ENCODE data around the gene THAP5. TPM values are rescaled to one million over a fixed set of nuclear protein-coding genes. Genes with fewer than 3 reads are reported as not detected.
"Not testable (repeated sequence)": the region's sequence is repeated elsewhere in the genome, so short reads cannot be mapped to it uniquely, and the experiment has no call there.

Gene THAP5
- polyA plus RNA-seq, 1 of the 3 experiments (the other 2 are of a cell fraction), result 4.2 TPM

GRCh38 chr7:108541478-108541877 is 28.0 kb downstream of the THAP5 start:
- H3K79me2 ChIP-seq (ENCODE audit: insufficient read depth), result no peaks in the 10 kb centered on the region
- POLR2A ChIA-PET, result no interaction called here
- no peak overlapping the region for H3K9ac ChIP-seq
- H3K27ac ChIP-seq (ENCODE audit: low read depth in 2 of 2, low read length in 1 of 2), result no peak overlapping the region
- no peaks in the 10 kb centered on the region for H3K27me3 ChIP-seq (ENCODE audit: insufficient read depth)
- H3K9me3 ChIP-seq, result no peaks in the 10 kb centered on the region
- no peaks in the 10 kb centered on the region for H4K20me1 ChIP-seq (ENCODE audit: insufficient read depth)
- no peaks in the 10 kb centered on the region for H3K36me3 ChIP-seq (replicated peaks in 1 of 2; ENCODE audit: control insufficient read depth in 1 of 2, insufficient read depth in 2 of 2, low read length in 1 of 2)
- no peak for DNase-seq
- H2AFZ ChIP-seq (ENCODE audit: low read depth), result no peak overlapping the region
- H3K9me2 ChIP-seq, result no peaks in the 10 kb centered on the region
- no peak overlapping the region for H3K4me3 ChIP-seq (ENCODE audit: low read depth in 2 of 2, low read length in 1 of 2)
- CTCF ChIA-PET, result interaction anchor here (1.2 kb wide), 1 partner anchor 395 kb away, joined by 3 read pairs; no protein-coding TSS in a partner anchor
- TF ChIP-seq CHD2 (IDR thresholded peaks at IDR 0.05; ENCODE audit: low read length, partially characterized antibody) (no peak), TCF12 (IDR thresholded peaks at IDR 0.05) (no peak), ZBTB33 (IDR thresholded peaks at IDR 0.05; ENCODE audit: borderline replicate concordance, low read depth) (no peak), FOXM1 (IDR thresholded peaks at IDR 0.05; ENCODE audit: low read depth) (no peak), FOSL2 (IDR thresholded peaks at IDR 0.05; ENCODE audit: borderline replicate concordance, low read depth) (no peak), USF2 (IDR thresholded peaks at IDR 0.05; ENCODE audit: borderline replicate concordance, low read depth, low read length) (no peak), TEAD4 (IDR thresholded peaks at IDR 0.05; ENCODE audit: borderline replicate concordance, insufficient read depth) (no peak), SMC3 (IDR thresholded peaks at IDR 0.05; ENCODE audit: low read depth, low read length) (no peak), MAX (IDR thresholded peaks at IDR 0.05; ENCODE audit: low read depth) (no peak), PBX3 (IDR thresholded peaks at IDR 0.05) (no peak), JUND (IDR thresholded peaks at IDR 0.05) (no peak)
- no peaks in the 10 kb centered on the region for H3K4me1 ChIP-seq (ENCODE audit: control insufficient read depth in 1 of 2, insufficient read depth in 2 of 2, low read depth in 1 of 2, low read length in 1 of 2)
- WGBS (ENCODE audit: low lambda C conversion rate), result 74% methylated on average over 2 of the region's 2 CpGs
- peaks cover 5% of the 10 kb centered on the region for H3F3A ChIP-seq (replicated peaks; ENCODE audit: insufficient read depth)
- H3K4me2 ChIP-seq, result no peak overlapping the region

- POLR2A ChIA-PET; H3K9ac ChIP-seq; H3K36me3 ChIP-seq (replicated peaks in 1 of 2; ENCODE audit: control insufficient read depth in 1 of 2, insufficient read depth in 2 of 2, low read length in 1 of 2); H3K4me1 ChIP-seq (ENCODE audit: control insufficient read depth in 1 of 2, insufficient read depth in 2 of 2, low read depth in 1 of 2, low read length in 1 of 2); DNase-seq; H4K20me1 ChIP-seq (ENCODE audit: insufficient read depth); H3K4me2 ChIP-seq; H2AFZ ChIP-seq (ENCODE audit: low read depth); H3K9me2 ChIP-seq; H3K27me3 ChIP-seq (ENCODE audit: insufficient read depth); H3K4me3 ChIP-seq (ENCODE audit: low read depth in 2 of 2, low read length in 1 of 2); CTCF ChIA-PET; H3K27ac ChIP-seq (ENCODE audit: low read depth in 2 of 2, low read length in 1 of 2); H3K79me2 ChIP-seq (ENCODE audit: insufficient read depth); H3F3A ChIP-seq (replicated peaks; ENCODE audit: insufficient read depth); H3K9me3 ChIP-seq: not testable (repeated sequence)
- 73% methylated on average over 4 of the region's 4 CpGs for WGBS (ENCODE audit: low lambda C conversion rate)
Measured at GRCh38 chr7:108538685-108539084, 30.8 kb downstream of the THAP5 start.

- H2AFZ ChIP-seq (ENCODE audit: low read depth); H3K36me3 ChIP-seq (replicated peaks in 1 of 2; ENCODE audit: control insufficient read depth in 1 of 2, insufficient read depth in 2 of 2, low read length in 1 of 2); H3K27ac ChIP-seq (ENCODE audit: low read depth in 2 of 2, low read length in 1 of 2); CTCF ChIA-PET; H4K20me1 ChIP-seq (ENCODE audit: insufficient read depth); H3K9ac ChIP-seq; H3F3A ChIP-seq (replicated peaks; ENCODE audit: insufficient read depth); H3K79me2 ChIP-seq (ENCODE audit: insufficient read depth); POLR2A ChIA-PET; H3K4me2 ChIP-seq; H3K9me2 ChIP-seq; DNase-seq; H3K27me3 ChIP-seq (ENCODE audit: insufficient read depth); H3K4me1 ChIP-seq (ENCODE audit: control insufficient read depth in 1 of 2, insufficient read depth in 2 of 2, low read depth in 1 of 2, low read length in 1 of 2); H3K9me3 ChIP-seq; H3K4me3 ChIP-seq (ENCODE audit: low read depth in 2 of 2, low read length in 1 of 2): not testable (repeated sequence)
- 68% methylated on average over 2 of the region's 2 CpGs for WGBS (ENCODE audit: low lambda C conversion rate)
Measured at GRCh38 chr7:108538236-108538635, 31.3 kb downstream of the THAP5 start.
